B cell (primary cell): Measurements from ENCODE around the gene BRD1.

ENCODE experiments used
- CTCF ChIP-seq: fragments of 200-600 bp; IDR thresholded peaks from one replicate; pipeline ENCODE4 v1.8.0; 2022; ENCODE audit warnings: antibody characterized with exemption, mild to moderate bottlenecking
- EZH2 ChIP-seq: IDR thresholded peaks from 2 replicates; pipeline ENCODE4 v1.6.1; 2012; ENCODE audit warnings: borderline replicate concordance, low read depth, mild to moderate bottlenecking, moderate library complexity, low read length; ENCODE audit not compliant: insufficient read depth, poor library complexity, severe bottlenecking

- no peak for TF ChIP-seq CTCF
- no peak for TF ChIP-seq EZH2
Measured at GRCh38 chr22:49828599-49828965, 909 bp upstream of the BRD1 start.
